ENCODE measurements around the gene DOK4. TPM values are rescaled to one million over a fixed set of nuclear protein-coding genes. Genes with fewer than 3 reads are reported as not detected.

Gene DOK4
- total RNA-seq, 4 donors from 2014 or later = 3.6 to 12.8 (median 7.3) TPM

DNA sequence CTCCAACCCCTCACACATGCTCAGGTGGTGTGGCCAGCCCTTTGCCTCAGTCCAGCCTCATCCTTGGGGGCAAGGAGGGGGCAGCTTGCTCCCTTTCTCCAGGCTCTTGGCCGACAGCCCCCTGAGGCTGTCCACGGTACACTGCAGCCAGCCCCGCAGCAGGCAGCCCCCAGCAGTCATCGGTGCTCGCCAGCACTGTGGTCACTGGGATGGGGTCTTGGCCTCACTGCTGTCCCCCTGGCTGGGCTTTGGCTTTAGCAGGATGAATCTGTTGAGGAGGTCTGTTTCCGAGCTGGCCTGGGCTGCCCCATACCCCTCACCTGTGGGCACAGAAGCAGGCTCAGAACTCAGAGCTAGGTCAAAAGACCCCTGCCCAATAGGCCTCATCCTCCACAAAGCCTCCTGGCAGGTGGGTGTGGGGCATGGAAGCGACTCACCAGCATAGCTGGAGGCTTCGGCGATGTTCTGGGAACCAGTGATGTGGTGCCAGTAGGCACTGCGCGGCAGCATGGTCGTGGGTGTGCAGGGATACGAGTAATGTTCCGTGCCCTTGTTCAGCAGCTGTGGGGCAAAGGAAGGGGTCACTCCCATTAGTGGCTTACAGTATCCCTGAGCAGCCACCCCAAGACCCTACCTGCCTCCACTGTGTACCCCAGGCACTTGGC is 13.0 kb downstream of the DOK4 start:
- TF ChIP-seq CTCF (IDR thresholded peaks at IDR 0.05; ENCODE audit: low read depth) = no peak

DNA sequence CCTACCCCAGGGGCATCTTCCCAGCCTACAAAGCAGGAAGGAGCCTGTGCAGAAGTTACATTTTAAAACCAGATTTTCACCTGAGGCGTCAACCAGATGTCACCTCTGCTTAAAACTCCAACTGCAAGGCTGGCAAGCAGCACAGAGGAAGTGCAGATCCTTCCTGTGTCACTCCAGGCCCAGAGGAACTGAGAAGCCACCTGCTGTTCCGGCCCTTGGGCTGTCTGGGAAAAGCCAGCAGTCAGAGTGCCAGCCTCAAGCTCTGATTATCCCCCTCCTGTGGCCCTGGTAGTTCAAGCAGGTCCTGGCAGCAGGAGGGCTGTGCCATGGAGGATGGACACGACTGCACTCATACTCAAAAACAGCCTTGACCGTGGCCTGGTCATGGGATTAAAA is 13.6 kb downstream of the DOK4 start:
- TF ChIP-seq CTCF (IDR thresholded peaks at IDR 0.05; ENCODE audit: low read depth) = no peak

GRCh38 chr16:57471852-57472664 is 14.2 kb downstream of the DOK4 start:
- no peak for TF ChIP-seq CTCF (IDR thresholded peaks at IDR 0.05; ENCODE audit: low read depth)

DNA sequence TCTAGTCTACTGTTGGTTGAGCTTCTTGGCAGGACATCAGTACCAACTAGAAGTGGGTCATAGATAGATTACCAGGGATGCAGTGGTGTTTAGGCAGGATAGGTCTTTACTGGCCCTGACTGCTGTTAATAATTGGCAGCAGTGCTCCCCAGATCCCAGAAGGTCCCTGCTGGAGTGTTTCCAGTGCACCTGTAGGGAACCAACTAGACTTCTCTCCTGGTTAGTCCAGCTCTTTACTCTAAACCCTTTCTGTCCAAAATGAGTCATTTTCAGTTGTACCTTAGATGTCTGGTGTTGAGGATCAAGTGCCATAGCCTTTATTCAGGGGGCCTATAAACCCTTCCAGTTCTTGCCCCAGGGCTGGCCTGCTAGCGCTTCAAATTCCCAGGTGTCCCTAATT is 15.1 kb downstream of the DOK4 start:
- TF ChIP-seq CTCF (IDR thresholded peaks at IDR 0.05; ENCODE audit: low read depth) = no peak

- no peak for TF ChIP-seq CTCF (IDR thresholded peaks at IDR 0.05; ENCODE audit: low read depth)
Observed at GRCh38 chr16:57470711-57471110, 15.6 kb downstream of the DOK4 start.

GRCh38 chr16:57469917-57470470 is 16.3 kb downstream of the DOK4 start:
- TF ChIP-seq CTCF (IDR thresholded peaks at IDR 0.05; ENCODE audit: low read depth) = no peak

GRCh38 chr16:57469046-57469445 is 17.2 kb downstream of the DOK4 start:
- TF ChIP-seq CTCF (IDR thresholded peaks at IDR 0.05; ENCODE audit: low read depth) = no peak
